ENCODE data around the gene ELAVL1.

ELAVL1 gene

DNA sequence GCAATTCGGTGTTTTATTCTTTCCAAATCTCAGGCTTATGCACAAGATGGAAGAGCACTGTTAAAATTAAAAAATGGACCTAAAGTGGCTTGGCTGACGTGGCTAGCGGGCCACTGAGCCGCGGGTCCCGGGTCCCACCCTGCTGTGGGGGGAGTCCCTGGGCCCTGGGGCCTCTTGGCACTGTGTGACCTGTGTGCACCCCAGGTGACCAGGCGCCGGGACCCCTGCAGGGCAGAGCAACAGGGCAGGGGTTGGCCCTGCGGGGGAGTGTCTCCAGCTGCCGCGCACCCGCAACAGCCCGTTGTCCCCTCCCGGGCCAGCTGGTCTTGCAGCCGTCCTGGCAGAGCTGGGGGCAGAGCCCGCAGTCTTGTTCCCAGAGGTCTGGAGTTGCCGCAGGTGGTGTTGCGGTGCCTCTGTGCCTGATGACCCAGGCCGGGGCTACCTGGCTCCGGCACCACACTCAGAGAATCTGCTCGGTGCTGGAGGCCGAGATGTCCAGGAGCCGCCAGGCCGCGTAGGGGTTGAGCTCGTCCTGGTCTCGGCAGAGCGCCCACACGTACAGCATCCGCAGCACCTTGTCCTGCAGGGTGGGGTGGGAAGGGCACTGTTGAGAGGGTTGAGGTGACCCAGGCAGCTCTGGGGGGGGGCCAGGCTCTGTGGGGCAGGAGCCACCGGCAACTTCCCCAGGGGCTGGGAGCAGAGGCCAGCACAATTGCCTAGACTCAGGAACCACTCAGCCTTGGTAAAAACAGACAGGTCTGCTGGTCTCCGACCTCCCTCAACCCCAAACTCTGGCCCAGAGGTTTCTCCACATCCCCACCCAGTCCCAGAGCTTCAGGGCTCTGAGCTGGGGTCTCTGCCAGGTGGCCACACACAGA is 78.5 kb downstream of the ELAVL1 start:
- H3K4me3 ChIP-seq (ENCODE audit: low read depth, low read length): no peak overlapping the region
- no peak for TF ChIP-seq CTCF (IDR thresholded peaks at IDR 0.05; ENCODE audit: low read depth, low read length)

GRCh38 chr19:7926021-7926726 is 79.3 kb downstream of the ELAVL1 start, which contains the start of gene CTXN1:
Gene CTXN1, minus strand, starts transcription at chr19:7926135. Its CDS starts 597 bp downstream, at chr19:7925538.
- H3K4me3 ChIP-seq (ENCODE audit: low read depth, low read length): peak within 1 kb of the TSS; percentile 52

GRCh38 chr19:7925171-7925851 is 80.1 kb downstream of the ELAVL1 start:
- H3K4me3 ChIP-seq (ENCODE audit: low read depth, low read length): peak overlapping the region; percentile 46
- TF ChIP-seq CTCF (IDR thresholded peaks at IDR 0.05; ENCODE audit: low read depth, low read length): peak; percentile 76

More at GRCh38 chr19:7926021-7926726, 79.3 kb downstream of the ELAVL1 start, which contains the start of gene CTXN1:
- 0 out of 2 replicates have a peak, but pooled peaks have one; percentile 5 for TF ChIP-seq CTCF (IDR thresholded peaks at IDR 0.05; ENCODE audit: low read depth, low read length)

DNA sequence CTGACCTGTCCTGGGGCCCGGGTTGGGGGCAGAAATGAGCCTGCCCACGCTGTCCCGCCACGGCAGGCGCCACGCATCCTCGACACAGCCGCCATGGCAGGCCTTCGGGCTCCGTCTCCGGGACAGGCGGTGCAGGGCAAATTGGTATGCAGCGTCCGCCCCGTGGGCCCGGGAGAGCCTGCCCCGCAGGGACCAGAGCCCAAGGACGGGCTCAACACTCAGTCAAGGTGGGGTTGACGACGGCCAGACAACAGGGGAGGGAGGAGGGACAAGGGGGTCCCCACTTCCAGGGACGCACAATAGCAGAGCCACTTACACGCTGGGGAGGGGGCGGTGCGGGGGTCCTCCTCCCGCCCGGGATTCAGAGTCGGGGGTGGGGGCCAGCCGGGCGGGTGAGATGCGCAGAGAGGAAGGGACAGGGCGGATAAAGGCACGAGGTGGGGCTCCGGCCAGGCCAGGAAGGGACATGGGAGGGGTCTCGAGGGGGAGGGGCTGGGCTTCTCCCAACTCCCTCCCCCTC is 80.7 kb downstream of the ELAVL1 start:
- H3K4me3 ChIP-seq (ENCODE audit: low read depth, low read length): no peak overlapping the region; the same call in 1 of the 2 replicates
- TF ChIP-seq CTCF (IDR thresholded peaks at IDR 0.05; ENCODE audit: low read depth, low read length): no peak

DNA sequence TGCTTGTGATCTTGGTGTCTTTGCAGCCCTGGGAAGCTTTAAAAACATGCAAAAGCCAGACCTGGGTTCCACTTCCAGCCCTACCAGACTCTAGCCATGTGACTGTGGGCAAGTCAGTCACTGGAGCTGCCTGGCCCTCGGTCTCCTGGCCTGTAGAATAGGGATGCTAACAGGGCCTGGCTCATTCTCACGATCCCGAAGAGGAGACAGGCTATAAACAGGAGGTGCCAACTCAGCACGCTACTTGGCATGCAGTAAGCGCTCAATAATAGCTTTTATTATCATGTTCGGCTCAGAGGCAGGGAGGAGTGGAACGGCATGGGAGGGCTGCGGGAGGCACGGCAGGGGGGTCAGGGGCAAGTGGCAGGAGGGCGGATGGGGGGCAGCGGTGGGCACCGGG is 81.2 kb downstream of the ELAVL1 start:
- no peak for TF ChIP-seq CTCF (IDR thresholded peaks at IDR 0.05; ENCODE audit: low read depth, low read length)
- no peak overlapping the region for H3K4me3 ChIP-seq (ENCODE audit: low read depth, low read length)

DNA sequence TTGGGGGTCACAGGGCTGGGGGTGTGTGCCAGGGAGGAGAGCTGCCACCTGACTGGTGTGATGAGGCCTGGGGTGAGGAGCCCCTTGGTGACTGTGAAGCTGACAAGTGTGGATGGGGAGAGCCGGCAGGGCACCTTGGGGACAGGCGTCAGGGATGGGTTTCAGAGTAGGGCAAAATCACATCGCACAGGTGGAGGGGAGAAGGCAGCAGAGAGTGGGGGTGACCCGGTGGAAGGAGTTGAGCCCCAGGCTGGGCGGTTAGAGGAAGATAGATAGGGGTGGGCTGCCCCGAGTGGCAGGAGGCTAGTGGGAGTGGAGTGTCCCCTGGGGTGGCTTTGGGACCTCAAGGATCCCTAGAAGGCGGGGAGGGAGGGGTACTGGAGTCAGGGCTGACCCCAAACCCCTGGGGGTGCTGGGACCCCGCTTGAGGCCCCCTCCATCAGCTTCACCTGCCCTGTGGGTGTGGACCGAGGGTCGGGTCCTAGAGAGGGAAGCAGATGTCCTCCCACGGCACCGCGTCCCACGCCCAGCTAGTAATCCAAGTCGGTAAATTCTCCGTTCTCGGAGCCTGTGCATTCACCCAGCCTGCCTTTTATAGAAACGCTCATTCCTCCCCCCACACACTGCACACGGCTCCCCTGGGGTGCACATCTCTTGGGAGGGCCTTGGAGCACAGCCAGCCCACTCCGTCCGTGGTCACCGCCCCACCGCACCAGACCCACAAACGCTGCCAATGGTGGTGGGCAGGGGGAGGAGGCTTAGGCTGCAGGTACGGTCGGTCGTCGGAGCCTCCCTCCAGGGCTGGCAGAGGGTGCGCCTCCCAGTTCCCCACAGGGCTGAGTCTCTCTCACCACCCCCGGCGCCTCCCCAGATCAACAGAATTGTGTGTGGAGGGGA is 81.9 kb downstream of the ELAVL1 start:
- no peak overlapping the region for H3K4me3 ChIP-seq (ENCODE audit: low read depth, low read length)
- TF ChIP-seq CTCF (IDR thresholded peaks at IDR 0.05; ENCODE audit: low read depth, low read length): no peak

All from WI38 (cell line).